Measurements from ENCODE around the gene TRIM44. TPM values are rescaled to one million over a fixed set of nuclear protein-coding genes. Genes with fewer than 3 reads are reported as not detected.

The TRIM44 gene
- total RNA-seq, 1 experiment from 2014 or later, result 191 TPM

- intact Hi-C loops (cut with micrococcal nuclease; ENCODE audit: unreplicated experiment), result no loop called here
- no TSS peak for BruUV-seq (replicated peaks)
Observed at GRCh38 chr11:35802672-35803071, 140.1 kb downstream of the TRIM44 start.

GRCh38 chr11:35803115-35803514 is 140.5 kb downstream of the TRIM44 start:
- intact Hi-C loops (cut with micrococcal nuclease; ENCODE audit: unreplicated experiment), result no loop called here
- no peaks in the 10 kb centered on the region for H3K27me3 ChIP-seq (replicated peaks; ENCODE audit: insufficient read depth, low read depth, low read length, poor library complexity)
- H3K4me3 ChIP-seq (ENCODE audit: low read depth, low read length, poor library complexity, severe bottlenecking), result no peak overlapping the region
- no peak for DNase-seq (ENCODE audit: low spot score)
- peaks cover 5% of the 10 kb centered on the region for H3K36me3 ChIP-seq (ENCODE audit: insufficient read depth, low read length, poor library complexity, severe bottlenecking)
- ChIA-PET POLR2A (ENCODE audit: low non-redundant PET) (no interaction called here), CTCF (no interaction called here)
- H3K4me1 ChIP-seq (ENCODE audit: insufficient read depth, low read length, poor library complexity, severe bottlenecking), result no peaks in the 10 kb centered on the region
- BruUV-seq (replicated peaks), result no TSS peak
- no peak overlapping the region for H3K27ac ChIP-seq (ENCODE audit: low read depth, low read length, poor library complexity, severe bottlenecking)
- TF ChIP-seq EZH2 (IDR thresholded peaks at IDR 0.05; ENCODE audit: borderline replicate concordance, low read depth, low read length, poor library complexity, severe bottlenecking), result no peak
- TF ChIP-seq, protein P1, sequence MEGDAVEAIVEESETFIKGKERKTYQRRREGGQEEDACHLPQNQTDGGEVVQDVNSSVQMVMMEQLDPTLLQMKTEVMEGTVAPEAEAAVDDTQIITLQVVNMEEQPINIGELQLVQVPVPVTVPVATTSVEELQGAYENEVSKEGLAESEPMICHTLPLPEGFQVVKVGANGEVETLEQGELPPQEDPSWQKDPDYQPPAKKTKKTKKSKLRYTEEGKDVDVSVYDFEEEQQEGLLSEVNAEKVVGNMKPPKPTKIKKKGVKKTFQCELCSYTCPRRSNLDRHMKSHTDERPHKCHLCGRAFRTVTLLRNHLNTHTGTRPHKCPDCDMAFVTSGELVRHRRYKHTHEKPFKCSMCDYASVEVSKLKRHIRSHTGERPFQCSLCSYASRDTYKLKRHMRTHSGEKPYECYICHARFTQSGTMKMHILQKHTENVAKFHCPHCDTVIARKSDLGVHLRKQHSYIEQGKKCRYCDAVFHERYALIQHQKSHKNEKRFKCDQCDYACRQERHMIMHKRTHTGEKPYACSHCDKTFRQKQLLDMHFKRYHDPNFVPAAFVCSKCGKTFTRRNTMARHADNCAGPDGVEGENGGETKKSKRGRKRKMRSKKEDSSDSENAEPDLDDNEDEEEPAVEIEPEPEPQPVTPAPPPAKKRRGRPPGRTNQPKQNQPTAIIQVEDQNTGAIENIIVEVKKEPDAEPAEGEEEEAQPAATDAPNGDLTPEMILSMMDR (conservative IDR thresholded peaks at IDR 0.05; ENCODE audit: low read depth, low read length), result no peak
- H3K9me3 ChIP-seq (ENCODE audit: low read depth, low read length, poor library complexity, severe bottlenecking), result no peaks in the 10 kb centered on the region

More at GRCh38 chr11:35802672-35803071, 140.1 kb downstream of the TRIM44 start:
- H3K9me3 ChIP-seq (ENCODE audit: low read depth, low read length, poor library complexity, severe bottlenecking), result no peaks in the 10 kb centered on the region
- no peaks in the 10 kb centered on the region for H3K27me3 ChIP-seq (replicated peaks; ENCODE audit: insufficient read depth, low read depth, low read length, poor library complexity)
- no peak overlapping the region for H3K4me3 ChIP-seq (ENCODE audit: low read depth, low read length, poor library complexity, severe bottlenecking)
- POLR2A ChIA-PET (ENCODE audit: low non-redundant PET), result no interaction called here
- TF ChIP-seq, protein P1 (conservative IDR thresholded peaks at IDR 0.05; ENCODE audit: low read depth, low read length), result no peak
- TF ChIP-seq EZH2 (IDR thresholded peaks at IDR 0.05; ENCODE audit: borderline replicate concordance, low read depth, low read length, poor library complexity, severe bottlenecking), result no peak
- H3K27ac ChIP-seq (ENCODE audit: low read depth, low read length, poor library complexity, severe bottlenecking), result no peak overlapping the region
- DNase-seq (ENCODE audit: low spot score), result no peak
- H3K36me3 ChIP-seq (ENCODE audit: insufficient read depth, low read length, poor library complexity, severe bottlenecking), result peaks cover 5% of the 10 kb centered on the region
- no peaks in the 10 kb centered on the region for H3K4me1 ChIP-seq (ENCODE audit: insufficient read depth, low read length, poor library complexity, severe bottlenecking)
- CTCF ChIA-PET, result no interaction called here

GRCh38 chr11:35804451-35805040 is 142.0 kb downstream of the TRIM44 start:
- intact Hi-C loops (cut with micrococcal nuclease; ENCODE audit: unreplicated experiment), result no loop called here
- no peaks in the 10 kb centered on the region for H3K27me3 ChIP-seq (replicated peaks; ENCODE audit: insufficient read depth, low read depth, low read length, poor library complexity)
- POLR2A ChIA-PET (ENCODE audit: low non-redundant PET), result no interaction called here
- no peak overlapping the region for H3K4me3 ChIP-seq (ENCODE audit: low read depth, low read length, poor library complexity, severe bottlenecking)
- CTCF ChIA-PET, result interaction anchor here (0.7 kb wide), 1 partner anchor 17 kb away, joined by 4 read pairs; no protein-coding TSS in a partner anchor
- TF ChIP-seq, protein P1 (conservative IDR thresholded peaks at IDR 0.05; ENCODE audit: low read depth, low read length), result no peak
- no peak for TF ChIP-seq EZH2 (IDR thresholded peaks at IDR 0.05; ENCODE audit: borderline replicate concordance, low read depth, low read length, poor library complexity, severe bottlenecking)
- no peak for DNase-seq (ENCODE audit: low spot score)
- no peak overlapping the region for H3K27ac ChIP-seq (ENCODE audit: low read depth, low read length, poor library complexity, severe bottlenecking)
- H3K9me3 ChIP-seq (ENCODE audit: low read depth, low read length, poor library complexity, severe bottlenecking), result no peaks in the 10 kb centered on the region
- peaks cover 5% of the 10 kb centered on the region for H3K36me3 ChIP-seq (ENCODE audit: insufficient read depth, low read length, poor library complexity, severe bottlenecking)
- no TSS peak for BruUV-seq (replicated peaks)
- H3K4me1 ChIP-seq (ENCODE audit: insufficient read depth, low read length, poor library complexity, severe bottlenecking), result no peaks in the 10 kb centered on the region
